ENCODE data around the gene SYT4.

SYT4 gene

DNA sequence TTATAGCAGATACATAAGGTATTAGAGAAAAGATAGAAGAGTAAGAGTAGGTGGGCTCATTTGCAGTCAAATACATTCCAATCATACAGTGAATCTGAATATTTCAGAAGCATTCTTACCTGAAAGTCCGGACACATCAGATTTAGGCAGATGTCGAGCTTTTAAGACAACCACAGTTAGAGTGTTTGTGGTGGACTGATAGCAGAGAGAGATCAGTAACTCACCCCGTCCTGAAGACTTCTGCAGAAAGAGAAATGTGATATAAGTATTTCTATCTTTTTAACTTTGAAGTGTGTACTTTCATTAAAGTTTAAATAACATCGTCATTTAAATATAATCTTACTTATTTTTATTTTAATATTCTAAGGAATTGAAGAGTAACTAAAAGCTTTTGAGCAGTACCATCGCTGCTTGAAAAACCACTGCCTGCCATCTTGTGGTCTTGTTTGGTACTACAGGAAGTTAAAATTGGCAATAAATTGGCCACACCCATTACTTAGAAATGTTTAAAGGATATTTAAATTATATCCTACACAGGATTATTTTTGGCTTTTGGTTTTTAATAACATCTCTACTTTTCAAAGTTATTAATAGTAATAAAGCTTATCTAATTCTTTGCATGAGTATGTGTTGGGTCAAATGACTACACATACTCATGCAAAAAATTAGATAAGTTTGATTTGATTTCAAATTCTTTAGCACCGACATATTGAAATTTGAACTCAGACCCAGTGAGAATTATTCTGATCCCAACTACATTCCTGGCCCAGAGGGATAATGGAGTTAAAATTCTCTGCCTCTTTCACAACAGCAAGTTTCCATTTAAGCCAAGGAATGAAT, 5.5 kb downstream of the SYT4 start:
- TF ChIP-seq, protein P1, sequence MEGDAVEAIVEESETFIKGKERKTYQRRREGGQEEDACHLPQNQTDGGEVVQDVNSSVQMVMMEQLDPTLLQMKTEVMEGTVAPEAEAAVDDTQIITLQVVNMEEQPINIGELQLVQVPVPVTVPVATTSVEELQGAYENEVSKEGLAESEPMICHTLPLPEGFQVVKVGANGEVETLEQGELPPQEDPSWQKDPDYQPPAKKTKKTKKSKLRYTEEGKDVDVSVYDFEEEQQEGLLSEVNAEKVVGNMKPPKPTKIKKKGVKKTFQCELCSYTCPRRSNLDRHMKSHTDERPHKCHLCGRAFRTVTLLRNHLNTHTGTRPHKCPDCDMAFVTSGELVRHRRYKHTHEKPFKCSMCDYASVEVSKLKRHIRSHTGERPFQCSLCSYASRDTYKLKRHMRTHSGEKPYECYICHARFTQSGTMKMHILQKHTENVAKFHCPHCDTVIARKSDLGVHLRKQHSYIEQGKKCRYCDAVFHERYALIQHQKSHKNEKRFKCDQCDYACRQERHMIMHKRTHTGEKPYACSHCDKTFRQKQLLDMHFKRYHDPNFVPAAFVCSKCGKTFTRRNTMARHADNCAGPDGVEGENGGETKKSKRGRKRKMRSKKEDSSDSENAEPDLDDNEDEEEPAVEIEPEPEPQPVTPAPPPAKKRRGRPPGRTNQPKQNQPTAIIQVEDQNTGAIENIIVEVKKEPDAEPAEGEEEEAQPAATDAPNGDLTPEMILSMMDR (IDR thresholded peaks at IDR 0.05; ENCODE audit: control insufficient read depth, extremely low read depth, insufficient read depth): peak; percentile 64
- peak; percentile 53 for DNase-seq (ENCODE audit: low read depth)
- no peak overlapping the region for H3K4me3 ChIP-seq (ENCODE audit: low read depth, low read length)

DNA sequence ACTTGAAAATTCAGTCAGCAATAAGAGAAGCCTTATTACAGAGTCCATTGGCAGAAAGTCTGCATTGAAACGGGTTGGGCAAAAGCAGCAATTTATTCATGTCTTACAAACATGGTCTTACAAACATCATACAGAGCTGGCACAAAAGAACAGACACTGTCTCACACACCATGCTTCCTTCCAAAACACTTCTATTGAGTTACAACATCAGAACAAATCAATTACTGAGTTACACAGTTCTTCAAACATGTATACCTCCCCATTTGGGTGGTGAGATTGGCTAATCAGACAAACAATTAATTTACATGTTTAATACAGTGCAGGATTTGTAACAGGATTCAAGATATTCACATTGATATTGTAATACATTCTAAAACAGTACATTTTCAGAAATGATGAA, 9.5 kb downstream of the SYT4 start:
- DNase-seq (ENCODE audit: low read depth): no peak
- TF ChIP-seq, protein P1 (IDR thresholded peaks at IDR 0.05; ENCODE audit: control insufficient read depth, extremely low read depth, insufficient read depth): no peak
- no peak overlapping the region for H3K4me3 ChIP-seq (ENCODE audit: low read depth, low read length)

DNA sequence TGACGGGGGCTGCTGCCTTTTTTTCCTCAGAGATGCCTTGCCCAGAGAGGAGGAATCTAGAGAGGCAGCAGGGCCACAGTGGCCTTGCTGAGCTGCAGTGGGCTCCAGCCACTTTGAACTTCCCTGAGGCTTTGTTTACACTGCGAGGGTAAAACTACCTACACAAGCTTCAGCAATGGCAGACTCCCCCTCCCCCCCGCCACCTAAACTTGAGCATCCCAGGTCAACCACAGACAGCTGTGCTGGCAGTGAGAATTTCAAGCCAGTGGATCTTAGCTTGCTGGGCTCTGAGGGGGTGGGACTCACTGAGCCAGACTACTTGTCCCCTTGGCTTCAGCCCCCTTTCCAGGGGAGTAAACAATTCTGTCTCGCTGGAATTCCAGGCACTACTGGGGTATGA, 11.8 kb downstream of the SYT4 start:
- H3K4me3 ChIP-seq (ENCODE audit: low read depth, low read length): no peak overlapping the region
- no peak for DNase-seq (ENCODE audit: low read depth)
- TF ChIP-seq, protein P1 (IDR thresholded peaks at IDR 0.05; ENCODE audit: control insufficient read depth, extremely low read depth, insufficient read depth): no peak

DNA sequence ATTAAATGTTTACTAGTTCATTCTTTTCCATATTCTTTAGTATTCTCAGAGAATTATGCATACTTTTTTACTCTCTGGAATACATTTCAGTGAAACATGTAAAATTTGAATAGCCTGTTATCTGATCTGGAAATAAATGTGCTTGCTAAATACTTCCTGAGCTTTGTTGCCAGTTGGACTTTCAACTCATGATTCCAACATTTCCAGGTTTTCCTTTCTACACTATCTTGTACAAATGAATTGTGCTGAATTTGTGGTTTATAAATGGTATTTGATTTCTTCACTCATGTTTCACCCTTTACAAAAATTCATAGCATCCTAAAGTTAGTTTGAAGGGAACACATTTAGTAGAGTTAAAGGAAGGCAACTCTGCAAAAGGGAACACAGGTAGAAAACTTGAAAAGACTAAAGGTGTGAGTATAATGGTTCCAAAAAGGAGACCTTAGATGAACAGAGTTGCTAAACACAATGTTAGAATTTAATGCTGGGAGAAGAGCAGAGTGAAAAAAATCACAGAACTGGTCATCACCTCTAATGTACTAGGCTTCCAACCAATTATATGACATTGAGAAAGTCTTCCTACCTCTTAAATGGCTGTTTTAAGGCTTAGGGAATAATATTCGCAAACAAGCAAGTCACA, 28.6 kb downstream of the SYT4 start:
- no peak overlapping the region for H3K4me3 ChIP-seq (ENCODE audit: low read depth, low read length)
- TF ChIP-seq, protein P1 (IDR thresholded peaks at IDR 0.05; ENCODE audit: control insufficient read depth, extremely low read depth, insufficient read depth): no peak
- no peak for DNase-seq (ENCODE audit: low read depth)

DNA sequence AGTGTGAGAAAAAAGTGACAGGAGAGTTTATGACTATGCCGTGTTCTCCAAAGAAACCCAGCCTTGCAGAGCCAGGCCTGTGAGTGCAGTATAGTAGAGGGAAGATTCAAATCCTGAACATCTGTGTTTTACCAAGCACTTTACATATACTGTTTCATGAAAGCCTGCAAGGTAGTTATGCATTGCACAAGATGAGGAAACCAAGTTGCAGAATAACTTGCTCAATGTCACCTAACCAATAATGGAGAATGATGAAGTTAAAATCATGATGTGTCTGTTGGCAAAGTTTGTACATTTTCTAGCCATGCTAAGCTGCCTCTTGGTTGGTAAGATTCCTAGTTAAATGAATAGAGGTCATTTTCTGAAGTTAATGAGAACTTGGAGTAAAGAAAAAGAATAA, 29.3 kb downstream of the SYT4 start:
- TF ChIP-seq, protein P1 (IDR thresholded peaks at IDR 0.05; ENCODE audit: control insufficient read depth, extremely low read depth, insufficient read depth): no peak

DNA sequence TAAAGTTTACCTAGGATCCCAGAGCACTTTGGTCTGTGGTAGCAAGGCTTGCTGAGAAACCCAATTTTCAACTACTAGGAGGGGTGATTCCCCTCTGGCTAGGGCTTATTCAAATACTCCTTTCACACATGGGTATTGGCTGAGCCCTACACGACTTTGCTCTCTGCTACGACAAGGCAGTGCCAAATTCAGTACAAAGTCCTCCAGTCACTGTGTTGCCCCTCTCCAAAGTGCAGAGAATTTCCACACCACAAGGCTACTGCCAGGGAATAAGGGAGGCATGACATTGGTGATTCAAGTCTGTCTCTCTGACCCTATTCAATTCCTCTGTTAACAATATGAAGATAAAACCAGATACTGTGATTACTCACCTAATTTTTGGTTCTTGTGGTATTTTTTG, 38.9 kb downstream of the SYT4 start:
- H3K4me3 ChIP-seq (ENCODE audit: low read depth, low read length): no peak overlapping the region
- DNase-seq (ENCODE audit: low read depth): no peak
- TF ChIP-seq, protein P1 (IDR thresholded peaks at IDR 0.05; ENCODE audit: control insufficient read depth, extremely low read depth, insufficient read depth): no peak

More for the DNA sequence above, 29.3 kb downstream of the SYT4 start:
- DNase-seq (ENCODE audit: low read depth): no peak
- no peak overlapping the region for H3K4me3 ChIP-seq (ENCODE audit: low read depth, low read length)
